Progenitor cell of endocrine pancreas (in vitro differentiated cells): ENCODE results near the gene BRPF3. TPM values are rescaled to one million over a fixed set of nuclear protein-coding genes. Genes with fewer than 3 reads are reported as not detected.

ENCODE experiments used
- DNase-seq: peaks from one replicate; pipeline ENCODE4 v3.0.0; 2021; ENCODE audit warnings: low spot score; ENCODE audit not compliant: unreplicated experiment
- H3K27ac Mint-ChIP-seq: 2 replicates; pipeline ENCODE4 v1.8.0; 2021; ENCODE audit warnings: mild to moderate bottlenecking, moderate library complexity, mixed read lengths
- H3K27me3 Mint-ChIP-seq: 2 replicates; pipeline ENCODE4 v1.8.0; 2021; ENCODE audit warnings: mixed read lengths
- H3K36me3 Mint-ChIP-seq: 2 replicates; pipeline ENCODE4 v1.8.0; 2022; ENCODE audit warnings: mixed read lengths; ENCODE audit not compliant: insufficient read depth
- H3K4me1 Mint-ChIP-seq: 2 replicates; pipeline ENCODE4 v1.8.0; 2021; ENCODE audit warnings: low read depth, mixed read lengths
- H3K4me3 Mint-ChIP-seq: 2 replicates; pipeline ENCODE4 v1.8.0; 2021; ENCODE audit warnings: low read depth, mild to moderate bottlenecking, moderate library complexity, mixed read lengths
- H3K9me3 Mint-ChIP-seq: 2 replicates; pipeline ENCODE4 v1.8.0; 2021; ENCODE audit warnings: low read depth, mixed read lengths
- total RNA-seq: library from RNA; stranded (reverse); gene quantifications from 2 replicates; pipeline ENCODE4 v1.2.1, GENCODE V29; 2021
- TF ChIP-seq, protein P1 (sequence below): fragments of 200-600 bp; sonication (generic); IDR thresholded peaks from one replicate; pipeline ENCODE4 v1.5.0; 2021; ENCODE audit warnings: antibody characterized with exemption, mild to moderate bottlenecking; ENCODE audit not compliant: unreplicated experiment

Gene BRPF3
- total RNA-seq, 1 donor from 2014 or later, result 73.1 TPM

DNA sequence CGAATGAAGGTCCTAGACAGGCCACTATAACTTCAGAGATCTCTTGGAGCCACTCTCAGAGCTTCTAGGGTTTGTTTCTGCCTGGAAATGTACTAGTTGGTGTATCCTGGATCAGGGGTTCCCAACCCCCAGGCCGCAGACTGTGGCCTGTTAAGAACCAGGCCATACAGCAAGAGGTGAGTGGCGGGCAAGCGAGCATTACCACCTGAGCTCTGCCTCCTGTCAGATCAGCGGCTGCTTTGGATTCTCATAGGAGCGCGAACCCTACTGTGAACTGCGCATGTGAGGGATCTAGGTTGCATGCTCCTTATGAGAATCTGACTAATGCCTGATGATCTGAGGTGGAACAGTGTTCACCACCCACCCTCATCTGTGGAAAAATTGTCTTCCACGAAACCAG, 2.4 kb downstream of the BRPF3 start:
- Mint-ChIP-seq H3K9me3 (no peaks in the 10 kb centered on the region), H3K36me3 (peaks cover 21% of the 10 kb centered on the region), H3K4me1 (peaks cover 22% of the 10 kb centered on the region), H3K27me3 (no peaks in the 10 kb centered on the region), H3K4me3 (peak overlapping the region; percentile 41), H3K27ac (no peak overlapping the region)
- TF ChIP-seq, protein P1, sequence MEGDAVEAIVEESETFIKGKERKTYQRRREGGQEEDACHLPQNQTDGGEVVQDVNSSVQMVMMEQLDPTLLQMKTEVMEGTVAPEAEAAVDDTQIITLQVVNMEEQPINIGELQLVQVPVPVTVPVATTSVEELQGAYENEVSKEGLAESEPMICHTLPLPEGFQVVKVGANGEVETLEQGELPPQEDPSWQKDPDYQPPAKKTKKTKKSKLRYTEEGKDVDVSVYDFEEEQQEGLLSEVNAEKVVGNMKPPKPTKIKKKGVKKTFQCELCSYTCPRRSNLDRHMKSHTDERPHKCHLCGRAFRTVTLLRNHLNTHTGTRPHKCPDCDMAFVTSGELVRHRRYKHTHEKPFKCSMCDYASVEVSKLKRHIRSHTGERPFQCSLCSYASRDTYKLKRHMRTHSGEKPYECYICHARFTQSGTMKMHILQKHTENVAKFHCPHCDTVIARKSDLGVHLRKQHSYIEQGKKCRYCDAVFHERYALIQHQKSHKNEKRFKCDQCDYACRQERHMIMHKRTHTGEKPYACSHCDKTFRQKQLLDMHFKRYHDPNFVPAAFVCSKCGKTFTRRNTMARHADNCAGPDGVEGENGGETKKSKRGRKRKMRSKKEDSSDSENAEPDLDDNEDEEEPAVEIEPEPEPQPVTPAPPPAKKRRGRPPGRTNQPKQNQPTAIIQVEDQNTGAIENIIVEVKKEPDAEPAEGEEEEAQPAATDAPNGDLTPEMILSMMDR, result no peak
- DNase-seq, result no peak

GRCh38 chr6:36200154-36200891, 3.8 kb downstream of the BRPF3 start:
- Mint-ChIP-seq H3K9me3 (no peaks in the 10 kb centered on the region), H3K27me3 (no peaks in the 10 kb centered on the region), H3K36me3 (peaks cover 23% of the 10 kb centered on the region), H3K4me1 (peaks cover 18% of the 10 kb centered on the region), H3K4me3 (no peak overlapping the region), H3K27ac (no peak overlapping the region)
- DNase-seq, result no peak
- TF ChIP-seq, protein P1, result no peak

- H3K36me3 Mint-ChIP-seq, result peaks cover 29% of the 10 kb centered on the region
- H3K27me3 Mint-ChIP-seq, result no peaks in the 10 kb centered on the region
- H3K9me3 Mint-ChIP-seq, result no peaks in the 10 kb centered on the region
- TF ChIP-seq, protein P1, result no peak
- peaks cover 17% of the 10 kb centered on the region for H3K4me1 Mint-ChIP-seq
- DNase-seq, result no peak
- H3K4me3 Mint-ChIP-seq, result no peak overlapping the region
- no peak overlapping the region for H3K27ac Mint-ChIP-seq
Observed at GRCh38 chr6:36200998-36201596, 4.6 kb downstream of the BRPF3 start.

GRCh38 chr6:36201612-36202011, 5.1 kb downstream of the BRPF3 start:
- Mint-ChIP-seq H3K27ac (no peak overlapping the region), H3K27me3 (no peaks in the 10 kb centered on the region), H3K4me1 (peaks cover 17% of the 10 kb centered on the region), H3K9me3 (no peaks in the 10 kb centered on the region), H3K4me3 (no peak overlapping the region), H3K36me3 (peaks cover 30% of the 10 kb centered on the region)
- no peak for DNase-seq
- TF ChIP-seq, protein P1, result no peak

DNA sequence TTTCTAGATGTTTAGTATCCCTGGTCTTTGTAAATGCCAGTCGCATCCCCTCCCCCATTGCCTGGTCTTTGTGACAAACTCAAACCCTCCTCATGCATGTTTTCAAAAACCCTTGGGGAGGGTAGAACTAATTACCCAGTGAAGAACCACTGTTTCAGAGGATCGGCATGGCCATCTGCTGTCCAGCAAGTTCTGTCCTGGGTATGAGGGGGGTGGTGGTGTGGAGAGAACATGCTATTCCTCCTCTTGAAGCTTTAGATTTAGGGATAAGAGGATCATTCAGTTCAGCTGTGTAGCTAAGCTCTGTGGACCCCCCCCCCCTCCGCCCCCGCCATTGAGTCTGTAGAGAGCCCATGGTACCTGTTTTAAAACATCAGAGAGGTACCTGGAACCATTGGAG, 5.6 kb downstream of the BRPF3 start:
- Mint-ChIP-seq H3K9me3 (no peaks in the 10 kb centered on the region), H3K27ac (no peak overlapping the region), H3K4me1 (peaks cover 17% of the 10 kb centered on the region), H3K36me3 (peaks cover 30% of the 10 kb centered on the region), H3K4me3 (no peak overlapping the region), H3K27me3 (no peaks in the 10 kb centered on the region)
- no peak for DNase-seq
- TF ChIP-seq, protein P1, result no peak
